HEK293 (cell line): Measurements from ENCODE around the gene PKD2L1.

Experiments used
- CTCF ChIA-PET: fragments of 350-600 bp; formaldehyde crosslinking; extraction: SDS; loops from one replicate; lab custom pipeline; 2021; ENCODE audit warnings: antibody characterized with exemption; lab: Yijun Ruan, JAX
- POLR2A ChIA-PET: fragments of 300-600 bp; formaldehyde crosslinking; extraction: SDS; loops from one replicate; lab custom pipeline; 2020; ENCODE audit warnings: antibody characterized with exemption, inconsistent platforms; lab: Yijun Ruan, JAX
- H3K27ac ChIP-seq: fragments of 200-500 bp; sonication (Bioruptor generic); 2 replicates; pipeline ENCODE4 v1.5.1; 2014; ENCODE audit warnings: low read depth, low read length, control low read depth, inconsistent platforms; ENCODE audit errors: extremely low read depth
- H3K36me3 ChIP-seq, 2 experiments: fragments of 200-500 bp in 1 of 2; sonication (Bioruptor generic) in 1 of 2; 1 replicate in 1 of 2; 2 replicates in 1 of 2; pipeline ENCODE4 v1.5.1; 2014 to 2017; ENCODE audit warnings: inconsistent platforms in 2 of 2, low read length in 2 of 2; ENCODE audit not compliant: control insufficient read depth in 2 of 2, insufficient read depth in 1 of 2
- H3K4me1 ChIP-seq: fragments of 200-500 bp; sonication (Bioruptor generic); 2 replicates; pipeline ENCODE4 v1.5.1; 2014; ENCODE audit warnings: mild to moderate bottlenecking, low read length, inconsistent platforms; ENCODE audit not compliant: control insufficient read depth, insufficient read depth
- H3K4me3 ChIP-seq: 2 replicates; pipeline ENCODE4 v1.5.1; 2011; ENCODE audit warnings: low read depth, mild to moderate bottlenecking, control low read depth, low read length, moderate library complexity
- H3K9me3 ChIP-seq: fragments of 200-500 bp; sonication (Bioruptor generic); 2 replicates; pipeline ENCODE4 v1.5.1; 2014; ENCODE audit warnings: low read depth, low read length, inconsistent platforms; ENCODE audit not compliant: control insufficient read depth, insufficient read depth
- EGR2 ChIP-seq: fragments of 450-650 bp; formaldehyde crosslinking; IDR thresholded peaks from 2 replicates; pipeline ENCODE4 v1.5.1; 2016; ENCODE audit warnings: low read depth, missing biosample characterization, missing genetic modification characterization
- GLI4 ChIP-seq: fragments of 450-650 bp; formaldehyde crosslinking; IDR thresholded peaks from 2 replicates; pipeline ENCODE4 v1.5.1; 2016; ENCODE audit warnings: missing biosample characterization, missing genetic modification characterization
- HOXA7 ChIP-seq: sonication (generic); formaldehyde crosslinking; IDR thresholded peaks from 2 replicates; pipeline ENCODE4 v1.8.1; 2022; ENCODE audit warnings: missing genetic modification reagents, borderline replicate concordance
- SP3 ChIP-seq: fragments of 450-650 bp; formaldehyde crosslinking; IDR thresholded peaks from 2 replicates; pipeline ENCODE4 v1.5.1; 2016; ENCODE audit warnings: missing biosample characterization, missing genetic modification characterization
- TRIM28 ChIP-seq: IDR thresholded peaks from 2 replicates; pipeline ENCODE4 v1.6.1; 2011; ENCODE audit warnings: low read length, control low read depth, borderline replicate concordance
- ZBTB10 ChIP-seq: fragments of 450-650 bp; formaldehyde crosslinking; IDR thresholded peaks from 2 replicates; pipeline ENCODE4 v1.5.1; 2016; ENCODE audit warnings: missing biosample characterization, missing genetic modification characterization
- ZNF121 ChIP-seq: fragments of 450-650 bp; formaldehyde crosslinking; IDR thresholded peaks from 2 replicates; pipeline ENCODE4 v1.5.1; 2016; ENCODE audit warnings: missing biosample characterization, missing genetic modification characterization
- ZNF138 ChIP-seq: fragments of 450-650 bp; formaldehyde crosslinking; IDR thresholded peaks from 2 replicates; pipeline ENCODE4 v1.5.1; 2016; ENCODE audit warnings: missing biosample characterization, missing genetic modification characterization, borderline replicate concordance
- ZNF148 ChIP-seq: fragments of 450-650 bp; formaldehyde crosslinking; IDR thresholded peaks from 2 replicates; pipeline ENCODE4 v1.5.0; 2017; ENCODE audit warnings: missing biosample characterization, missing genetic modification characterization, borderline replicate concordance
- ZNF157 ChIP-seq: fragments of 450-650 bp; formaldehyde crosslinking; IDR thresholded peaks from 2 replicates; pipeline ENCODE4 v1.5.1; 2016; ENCODE audit warnings: missing biosample characterization, missing genetic modification characterization
- ZNF221 ChIP-seq: fragments of 450-650 bp; formaldehyde crosslinking; IDR thresholded peaks from 2 replicates; pipeline ENCODE4 v1.5.1; 2017; ENCODE audit warnings: missing biosample characterization, missing genetic modification characterization, borderline replicate concordance
- ZNF23 ChIP-seq: fragments of 450-650 bp; formaldehyde crosslinking; IDR thresholded peaks from 2 replicates; pipeline ENCODE4 v1.5.1; 2016; ENCODE audit warnings: missing biosample characterization, missing genetic modification characterization, borderline replicate concordance
- ZNF274 ChIP-seq, 2 experiments: fragments of 200-500 bp in 1 of 2; fragments of 450-650 bp in 1 of 2; sonication (Bioruptor generic) in 1 of 2; formaldehyde crosslinking in 1 of 2; IDR thresholded peaks; 2 replicates each; pipeline versions ENCODE4 v1.5.1 to v1.6.1; 2014 to 2016; ENCODE audit warnings: borderline replicate concordance in 1 of 2, inconsistent platforms in 1 of 2, low read length in 1 of 2, missing biosample characterization in 1 of 2, missing genetic modification characterization in 1 of 2
- ZNF362 ChIP-seq: fragments of 450-650 bp; formaldehyde crosslinking; IDR thresholded peaks from 2 replicates; pipeline ENCODE4 v1.5.1; 2016; ENCODE audit warnings: missing biosample characterization, missing genetic modification characterization
- ZNF398 ChIP-seq: fragments of 450-650 bp; formaldehyde crosslinking; IDR thresholded peaks from 2 replicates; pipeline ENCODE4 v1.5.1; 2017; ENCODE audit warnings: missing biosample characterization, missing genetic modification characterization
- ZNF488 ChIP-seq: fragments of 450-650 bp; formaldehyde crosslinking; IDR thresholded peaks from 2 replicates; pipeline ENCODE4 v1.5.1; 2016; ENCODE audit warnings: missing biosample characterization, missing genetic modification characterization
- ZNF529 ChIP-seq: fragments of 450-650 bp; formaldehyde crosslinking; IDR thresholded peaks from 2 replicates; pipeline ENCODE4 v1.5.1; 2017; ENCODE audit warnings: missing genetic modification characterization, missing biosample characterization; ENCODE audit not compliant: insufficient replicate concordance
- ZNF623 ChIP-seq: fragments of 450-650 bp; formaldehyde crosslinking; IDR thresholded peaks from 2 replicates; pipeline ENCODE4 v1.5.1; 2016; ENCODE audit warnings: missing biosample characterization, missing genetic modification characterization
- ZNF707 ChIP-seq: fragments of 450-650 bp; formaldehyde crosslinking; IDR thresholded peaks from 2 replicates; pipeline ENCODE4 v1.5.1; 2016; ENCODE audit warnings: missing biosample characterization, missing genetic modification characterization

PKD2L1 gene

GRCh38 chr10:100330079-100330478 lies at the start of gene PKD2L1:
PKD2L1 (minus strand) TSS chr10:100330228; CDS start chr10:100330103, 125 bp downstream.
- ChIA-PET CTCF (interaction anchor here (1.2 to 2.1 kb wide), 3 partner anchors 9 to 189 kb away, joined by 3 to 10 read pairs (median 5); no protein-coding TSS in a partner anchor), POLR2A (interaction anchor here (1.2 kb wide), 1 partner anchor 17 kb away, joined by 4 read pairs; the partner anchor contains the start of gene SCD)
- TF ChIP-seq ZNF148 (no peak), SP3 (tag by site-specific recombination) (no peak), ZNF23 (tag by site-specific recombination) (no peak), ZNF398 (tag by site-specific recombination) (0 out of 2 replicates have a peak, but pooled peaks have one; percentile 13), EGR2 (tag by site-specific recombination) (no peak)

GRCh38 chr10:100377830-100378229 lies 47.8 kb upstream of the PKD2L1 start:
- Histone ChIP-seq H3K4me1 (peaks cover 4% of the 10 kb centered on the region; the same call in 1 of the 2 replicates), H3K27ac (no peak overlapping the region), H3K36me3 (peaks cover 0 to 11% of the 10 kb centered on the region in 2 experiments; a peak in 1 of 3 replicates), H3K4me3 (no peak overlapping the region), H3K9me3 (no peaks in the 10 kb centered on the region)
- no peak for TF ChIP-seq ZNF623 (tag by site-specific recombination)
- TF ChIP-seq ZNF121 = no peak
- no peak for TF ChIP-seq ZNF138 (tag by site-specific recombination)
- TF ChIP-seq ZNF362 = no peak
- TF ChIP-seq TRIM28 = no peak
- TF ChIP-seq HOXA7 (CRISPR knock-in tag) = no peak
- no peak for TF ChIP-seq ZNF274 (IDR thresholded peaks at IDR 0.05; ENCODE audit: low read length)
- no peak for TF ChIP-seq ZNF274 (tag by site-specific recombination; IDR thresholded peaks at IDR 0.05; ENCODE audit: borderline replicate concordance)
- TF ChIP-seq GLI4 (tag by site-specific recombination) = no peak
- TF ChIP-seq ZNF707 (tag by site-specific recombination) = no peak
- no peak for TF ChIP-seq ZNF221 (tag by site-specific recombination)
- no peak for TF ChIP-seq ZBTB10
- no peak for TF ChIP-seq ZNF157 (tag by site-specific recombination)
- no peak for TF ChIP-seq ZNF488
- TF ChIP-seq ZNF529 (tag by site-specific recombination) = no peak
- CTCF ChIA-PET = interaction anchor here (1.0 to 1.6 kb wide), 2 partner anchors 54 to 56 kb away, joined by 3 to 6 read pairs; no protein-coding TSS in a partner anchor
- POLR2A ChIA-PET = interaction anchor here (0.8 to 1.1 kb wide), 3 partner anchors 27 to 34 kb away, joined by 3 to 4 read pairs (median 3); partner anchors contain the start of gene SCD

More at GRCh38 chr10:100330079-100330478, at the start of gene PKD2L1:
- Histone ChIP-seq H3K36me3 (no peaks in the 10 kb centered on the region), H3K4me1 (no peaks in the 10 kb centered on the region), H3K9me3 (no peaks in the 10 kb centered on the region), H3K27ac (no peak within 1 kb of the TSS), H3K4me3 (no peak within 1 kb of the TSS)
